Glutamatergic neuron (in vitro differentiated cells): ENCODE results near the gene IL16. TPM values are rescaled to one million over a fixed set of nuclear protein-coding genes. Genes with fewer than 3 reads are reported as not detected.
A peak's percentile ranks its signal among the peaks of the same experiment; 100 is the strongest.

Source experiments
- DNase-seq: peaks from one replicate; pipeline ENCODE4 v3.0.0; 2022
- H3K27ac Mint-ChIP-seq: one replicate; pipeline ENCODE4 v1.8.0; 2020; ENCODE audit warnings: mild to moderate bottlenecking, mixed read lengths, inconsistent platforms; ENCODE audit not compliant: unreplicated experiment
- H3K27me3 Mint-ChIP-seq: one replicate; pipeline ENCODE4 v1.8.0; 2020; ENCODE audit warnings: mild to moderate bottlenecking, moderate library complexity, mixed read lengths, inconsistent platforms; ENCODE audit not compliant: unreplicated experiment
- H3K36me3 Mint-ChIP-seq: one replicate; pipeline ENCODE4 v1.8.0; 2020; ENCODE audit warnings: mild to moderate bottlenecking, mixed read lengths, inconsistent platforms; ENCODE audit not compliant: unreplicated experiment
- H3K4me1 Mint-ChIP-seq: one replicate; pipeline ENCODE4 v1.8.0; 2020; ENCODE audit warnings: mild to moderate bottlenecking, low read depth, mixed read lengths, inconsistent platforms; ENCODE audit not compliant: unreplicated experiment
- H3K4me3 Mint-ChIP-seq: one replicate; pipeline ENCODE4 v1.8.0; 2020; ENCODE audit warnings: mild to moderate bottlenecking, mixed read lengths, inconsistent platforms; ENCODE audit not compliant: unreplicated experiment
- H3K9me3 Mint-ChIP-seq: one replicate; pipeline ENCODE4 v1.8.0; 2020; ENCODE audit warnings: mild to moderate bottlenecking, moderate library complexity, mixed read lengths, inconsistent platforms; ENCODE audit not compliant: unreplicated experiment
- total RNA-seq: library from RNA; stranded (reverse); fragmentation: NEBNext Ultra II Directional; extraction: Animal tissue kit (Norgen Biotek cat#: 25700); gene quantifications from one replicate; pipeline ENCODE4 v1.2.1, GENCODE V29; 2021; ENCODE audit not compliant: unreplicated experiment
- TF ChIP-seq, protein P1 (sequence below): fragments of 200-600 bp; sonication (generic); IDR thresholded peaks from one replicate; pipeline ENCODE4 v1.5.0; 2021; ENCODE audit not compliant: partially characterized antibody, unreplicated experiment

Gene IL16
- total RNA-seq, 1 donor from 2014 or later = 0.27 TPM

DNA sequence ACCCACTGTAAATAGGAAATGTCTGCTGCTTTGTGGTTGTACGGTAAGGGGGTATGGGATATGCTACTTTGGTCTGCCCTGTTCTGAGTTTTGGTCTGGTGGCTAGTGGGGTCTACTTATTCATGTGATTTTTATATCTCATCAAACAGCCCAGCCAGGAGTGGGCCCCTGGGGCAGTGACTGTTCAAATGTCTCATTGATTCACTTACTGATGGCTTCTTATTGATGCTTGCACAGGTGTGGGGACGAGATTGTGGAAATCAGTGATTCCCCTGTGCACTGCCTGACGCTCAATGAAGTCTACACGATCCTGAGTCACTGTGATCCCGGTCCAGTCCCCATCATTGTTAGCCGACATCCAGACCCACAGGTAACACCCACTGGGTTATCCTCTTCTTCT is 88.8 kb downstream of the IL16 start:
- Mint-ChIP-seq H3K27me3 (peaks cover 4% of the 10 kb centered on the region), H3K4me1 (no peaks in the 10 kb centered on the region), H3K4me3 (no peak overlapping the region), H3K9me3 (peaks cover 2% of the 10 kb centered on the region), H3K27ac (no peak overlapping the region), H3K36me3 (no peaks in the 10 kb centered on the region)
- no peak for DNase-seq
- TF ChIP-seq, protein P1, sequence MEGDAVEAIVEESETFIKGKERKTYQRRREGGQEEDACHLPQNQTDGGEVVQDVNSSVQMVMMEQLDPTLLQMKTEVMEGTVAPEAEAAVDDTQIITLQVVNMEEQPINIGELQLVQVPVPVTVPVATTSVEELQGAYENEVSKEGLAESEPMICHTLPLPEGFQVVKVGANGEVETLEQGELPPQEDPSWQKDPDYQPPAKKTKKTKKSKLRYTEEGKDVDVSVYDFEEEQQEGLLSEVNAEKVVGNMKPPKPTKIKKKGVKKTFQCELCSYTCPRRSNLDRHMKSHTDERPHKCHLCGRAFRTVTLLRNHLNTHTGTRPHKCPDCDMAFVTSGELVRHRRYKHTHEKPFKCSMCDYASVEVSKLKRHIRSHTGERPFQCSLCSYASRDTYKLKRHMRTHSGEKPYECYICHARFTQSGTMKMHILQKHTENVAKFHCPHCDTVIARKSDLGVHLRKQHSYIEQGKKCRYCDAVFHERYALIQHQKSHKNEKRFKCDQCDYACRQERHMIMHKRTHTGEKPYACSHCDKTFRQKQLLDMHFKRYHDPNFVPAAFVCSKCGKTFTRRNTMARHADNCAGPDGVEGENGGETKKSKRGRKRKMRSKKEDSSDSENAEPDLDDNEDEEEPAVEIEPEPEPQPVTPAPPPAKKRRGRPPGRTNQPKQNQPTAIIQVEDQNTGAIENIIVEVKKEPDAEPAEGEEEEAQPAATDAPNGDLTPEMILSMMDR = no peak

DNA sequence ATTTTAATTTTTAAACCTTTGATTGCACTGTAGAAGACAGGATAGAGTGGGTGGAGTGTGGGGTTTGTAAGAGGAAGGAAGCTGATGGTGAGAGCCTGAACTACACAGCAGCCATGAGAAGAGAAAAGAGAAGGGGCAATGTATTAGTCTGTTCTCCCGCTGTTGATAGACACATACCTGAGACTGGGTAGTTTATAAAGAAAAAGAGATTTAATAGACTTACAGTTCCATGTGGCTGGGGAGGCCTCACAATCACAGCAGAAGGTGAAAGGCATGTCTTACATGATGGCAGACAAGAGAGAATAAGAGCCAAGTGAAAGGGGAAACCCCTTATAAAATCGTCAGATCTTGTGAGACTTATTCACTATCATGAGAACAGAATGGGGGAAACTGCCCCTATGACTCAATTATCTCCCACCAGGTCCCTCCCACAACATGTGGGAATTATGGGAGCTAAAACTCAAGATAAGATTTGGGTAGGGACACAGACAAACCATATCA is 90.0 kb downstream of the IL16 start:
- TF ChIP-seq, protein P1 = no peak
- DNase-seq = no peak
- H3K27ac Mint-ChIP-seq = no peak overlapping the region
- H3K4me1 Mint-ChIP-seq = no peaks in the 10 kb centered on the region
- H3K4me3 Mint-ChIP-seq = peak overlapping the region; percentile 21
- H3K27me3 Mint-ChIP-seq = peaks cover 3% of the 10 kb centered on the region
- H3K9me3 Mint-ChIP-seq = no peaks in the 10 kb centered on the region
- no peaks in the 10 kb centered on the region for H3K36me3 Mint-ChIP-seq

DNA sequence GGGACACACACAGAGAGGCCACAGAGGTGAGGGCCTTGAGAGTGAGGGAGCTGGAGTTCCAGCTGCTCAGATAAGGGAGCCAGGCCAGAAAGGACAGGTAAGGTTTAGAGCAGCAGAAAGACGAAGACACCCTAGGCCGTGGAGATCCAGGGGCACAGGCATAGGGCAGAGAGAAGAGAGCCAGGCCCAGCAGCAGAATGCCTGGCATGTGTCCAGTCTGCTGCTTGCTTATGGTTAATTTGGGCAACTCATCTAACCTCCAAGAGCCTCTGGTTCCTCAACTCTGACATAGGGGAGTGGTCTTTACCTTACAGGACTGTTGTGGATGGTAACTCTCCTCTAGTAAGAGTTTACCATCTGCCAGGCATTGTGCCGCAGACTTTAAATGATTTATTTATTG is 91.4 kb downstream of the IL16 start:
- H3K36me3 Mint-ChIP-seq = no peaks in the 10 kb centered on the region
- peaks cover 3% of the 10 kb centered on the region for H3K27me3 Mint-ChIP-seq
- DNase-seq = no peak
- H3K27ac Mint-ChIP-seq = no peak overlapping the region
- no peak overlapping the region for H3K4me3 Mint-ChIP-seq
- H3K9me3 Mint-ChIP-seq = no peaks in the 10 kb centered on the region
- TF ChIP-seq, protein P1 = no peak
- no peaks in the 10 kb centered on the region for H3K4me1 Mint-ChIP-seq

DNA sequence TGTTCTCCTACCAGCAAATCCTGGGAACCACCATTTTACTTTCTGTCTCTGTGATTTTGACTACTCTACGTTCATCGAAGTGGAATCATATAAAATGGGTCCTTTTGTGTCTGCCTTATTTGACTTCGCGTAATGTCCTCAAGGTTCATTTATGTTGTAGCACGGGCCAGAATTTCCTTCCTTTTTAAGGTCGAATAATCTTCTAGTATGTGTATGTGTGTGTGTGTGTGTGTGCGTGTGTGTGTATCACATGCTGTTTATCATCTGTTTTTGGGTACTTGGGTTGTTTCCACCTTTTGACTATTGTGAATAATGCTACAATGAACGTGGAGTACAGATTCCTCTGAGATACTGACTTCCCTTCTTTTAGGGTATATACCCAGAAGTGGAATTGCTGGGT is 91.9 kb downstream of the IL16 start:
- Mint-ChIP-seq H3K4me1 (no peaks in the 10 kb centered on the region), H3K27me3 (peaks cover 3% of the 10 kb centered on the region), H3K36me3 (no peaks in the 10 kb centered on the region), H3K27ac (no peak overlapping the region), H3K9me3 (no peaks in the 10 kb centered on the region), H3K4me3 (no peak overlapping the region)
- TF ChIP-seq, protein P1 = no peak
- DNase-seq = no peak

DNA sequence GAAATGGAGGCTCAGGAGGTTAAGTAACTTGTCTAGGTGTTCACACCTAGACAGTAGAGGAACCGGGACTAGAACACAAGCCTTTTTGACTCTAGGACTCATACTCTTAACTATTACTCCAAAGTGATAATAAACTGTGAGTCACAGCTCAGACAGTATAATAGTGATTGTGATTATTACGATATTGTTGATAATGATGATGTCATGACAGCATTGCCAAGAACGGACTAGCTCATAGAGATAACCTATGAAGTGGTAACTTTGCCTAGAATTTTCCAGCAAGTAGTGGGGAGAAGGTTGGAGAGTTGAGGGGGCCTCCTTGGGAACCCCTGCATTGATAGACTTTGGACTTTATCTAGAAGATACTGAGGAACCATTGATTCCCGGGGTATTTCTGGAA is 93.2 kb downstream of the IL16 start:
- Mint-ChIP-seq H3K27me3 (peaks cover 3% of the 10 kb centered on the region), H3K4me3 (no peak overlapping the region), H3K9me3 (peaks cover 4% of the 10 kb centered on the region), H3K4me1 (no peaks in the 10 kb centered on the region), H3K36me3 (no peaks in the 10 kb centered on the region), H3K27ac (no peak overlapping the region)
- no peak for DNase-seq
- TF ChIP-seq, protein P1 = no peak
